ENCODE measurements around the gene TMEM17.
"Not testable (repeated sequence)": the region's sequence is repeated elsewhere in the genome, so short reads cannot be mapped to it uniquely, and the experiment has no call there.

TMEM17 gene, protein sequence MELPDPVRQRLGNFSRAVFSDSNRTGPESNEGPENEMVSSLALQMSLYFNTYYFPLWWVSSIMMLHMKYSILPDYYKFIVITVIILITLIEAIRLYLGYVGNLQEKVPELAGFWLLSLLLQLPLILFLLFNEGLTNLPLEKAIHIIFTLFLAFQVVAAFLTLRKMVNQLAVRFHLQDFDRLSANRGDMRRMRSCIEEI
- total RNA-seq = 0 to 0.74 reads per million in 2 donors

DNA sequence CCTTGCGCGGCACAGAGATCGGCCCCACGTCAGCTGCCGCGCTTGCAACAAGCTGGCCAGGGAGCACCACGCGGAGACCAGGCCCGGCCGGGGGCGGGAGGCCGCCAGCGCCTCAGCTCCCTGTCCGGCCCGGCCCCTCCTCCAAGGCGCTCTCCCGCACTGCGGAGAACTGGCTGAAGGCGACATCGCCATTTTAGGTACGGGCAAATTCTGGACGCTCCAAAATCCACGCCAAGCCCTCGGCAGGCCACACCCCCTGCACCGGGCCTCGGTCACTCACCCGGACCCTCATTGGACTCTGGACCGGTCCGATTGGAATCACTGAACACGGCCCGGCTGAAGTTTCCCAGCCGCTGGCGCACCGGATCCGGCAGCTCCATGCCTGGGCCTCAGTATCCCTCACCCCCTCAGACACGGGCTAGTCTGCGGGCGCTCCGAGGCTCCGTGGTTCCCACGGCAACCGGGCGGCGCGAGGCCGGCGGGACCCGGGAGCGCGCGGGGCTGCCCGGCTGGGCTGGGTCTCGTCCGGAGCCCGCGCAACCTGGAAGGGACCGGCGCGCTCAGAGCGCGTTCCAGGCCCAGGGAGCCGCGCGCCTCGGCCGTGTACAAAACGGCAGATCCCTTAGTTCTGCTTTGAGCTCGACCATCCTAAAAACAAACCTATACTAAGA lies at the start of gene TMEM17:
TSS of gene TMEM17 (minus strand) at position 446 of the 671 bp plus-strand sequence. CDS start at position 380, 66 bp downstream.
- DNase-seq = peak; percentile 19

DNA sequence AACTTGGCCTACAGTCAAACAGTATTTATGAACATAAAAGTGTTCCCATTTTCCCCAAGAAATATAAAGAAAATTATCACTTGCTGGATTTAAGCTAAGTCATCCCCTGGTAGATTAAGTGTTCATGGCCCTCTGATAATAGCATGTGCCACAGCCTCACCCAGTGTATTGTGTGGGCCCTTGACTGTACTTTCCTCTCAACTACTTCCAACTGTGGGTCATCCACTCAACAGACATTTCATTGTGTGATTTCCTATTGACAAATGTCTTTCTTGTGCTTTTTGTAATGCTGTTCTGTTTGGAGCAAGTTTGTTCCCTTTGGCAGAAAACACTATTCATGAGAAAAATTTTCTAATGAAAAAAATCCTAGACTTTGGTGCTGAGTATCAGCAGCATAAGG lies 48.4 kb upstream of the TMEM17 start:
- no peak for DNase-seq

DNA sequence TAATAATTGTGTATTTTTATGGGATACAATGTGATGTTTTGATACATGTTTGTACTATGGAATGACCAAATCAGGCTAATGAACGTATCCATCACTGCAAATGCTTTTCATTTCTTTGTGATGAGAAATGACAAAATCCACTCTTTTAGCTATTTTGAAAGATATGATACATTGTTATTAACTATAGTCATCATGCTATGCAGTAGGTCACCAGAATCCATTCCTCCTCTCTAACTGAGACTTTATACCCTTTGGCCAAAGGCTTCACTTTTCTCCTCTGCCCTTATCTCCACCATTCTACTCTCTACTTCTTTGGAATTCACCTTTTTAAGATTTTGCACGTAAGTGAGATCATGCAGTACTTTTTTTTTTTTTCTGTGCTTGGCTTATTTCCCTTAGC lies 44.5 kb upstream of the TMEM17 start:
- no peak for DNase-seq

DNA sequence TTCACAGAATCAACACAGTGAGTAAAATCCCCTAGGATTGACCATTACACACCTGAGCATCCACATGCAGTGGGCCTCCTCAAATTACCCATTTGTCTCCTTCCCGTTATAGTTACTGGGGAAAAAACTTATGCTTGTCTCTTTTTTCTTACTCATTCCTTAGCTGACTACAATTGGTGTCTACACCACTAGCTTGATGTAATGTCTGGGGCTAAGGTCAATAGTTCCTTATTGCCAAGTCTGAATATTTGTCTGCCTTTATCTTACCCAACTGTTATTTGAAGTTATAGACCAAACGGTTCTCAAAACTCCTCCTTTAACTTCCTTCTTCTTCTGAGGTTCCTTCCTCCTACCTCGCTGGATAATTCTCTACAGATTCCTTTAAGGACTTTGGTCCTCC lies 41.9 kb upstream of the TMEM17 start:
- DNase-seq = no peak

DNA sequence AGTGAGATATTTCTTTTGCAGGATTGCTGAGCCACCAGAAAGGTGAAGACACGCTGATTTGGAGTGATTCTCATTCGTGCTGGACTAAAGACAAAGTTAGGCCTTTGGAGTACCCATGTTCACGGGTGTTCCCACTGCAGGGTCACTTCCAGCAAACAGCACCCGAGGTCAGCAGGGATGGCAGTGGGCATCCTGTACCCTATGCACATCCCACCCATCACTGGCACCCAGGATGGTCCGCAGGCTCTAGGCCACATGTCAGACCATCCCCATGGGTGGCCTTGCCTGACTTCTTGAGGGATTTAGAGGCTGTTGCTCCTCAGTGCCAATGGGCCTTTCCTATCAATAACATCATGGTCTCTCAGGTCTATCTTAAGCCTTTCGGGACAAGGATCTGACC lies 39.3 kb upstream of the TMEM17 start:
- DNase-seq = no peak

DNA sequence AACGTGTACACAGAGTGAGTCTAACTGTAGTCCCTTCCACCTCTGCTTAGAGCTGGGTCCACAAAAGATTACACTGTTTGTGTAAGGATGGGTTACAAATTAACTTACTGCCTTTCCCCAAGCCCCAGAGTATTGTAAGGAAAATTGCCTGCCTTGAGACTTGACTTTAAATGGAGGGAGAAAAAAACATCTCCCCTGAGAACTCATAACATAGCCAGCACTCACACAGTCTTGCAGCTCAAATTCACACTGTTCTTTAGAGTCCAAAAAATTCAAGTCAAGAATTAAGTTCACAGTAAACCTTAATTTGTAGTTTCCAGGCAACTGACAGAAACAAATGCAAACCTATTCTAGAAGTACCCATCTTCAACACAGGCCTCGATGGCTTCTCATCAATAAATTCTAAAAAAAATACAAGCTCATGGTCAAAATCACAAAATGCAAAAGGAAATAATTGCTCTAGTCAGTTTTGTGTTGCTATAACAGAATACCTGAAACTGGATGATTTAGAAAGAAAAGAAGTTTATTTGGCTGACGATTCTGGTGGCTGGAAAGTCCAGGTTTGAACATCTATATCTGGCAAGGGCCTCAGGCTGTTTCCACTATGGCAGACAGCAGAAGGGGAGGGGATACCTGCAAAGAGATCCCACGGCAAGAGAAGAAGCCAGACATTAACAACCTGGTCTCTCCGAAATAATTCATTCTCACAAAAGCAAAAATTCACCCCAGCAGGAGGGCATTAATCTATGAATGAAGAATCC lies 34.6 kb upstream of the TMEM17 start:
- no peak for DNase-seq

DNA sequence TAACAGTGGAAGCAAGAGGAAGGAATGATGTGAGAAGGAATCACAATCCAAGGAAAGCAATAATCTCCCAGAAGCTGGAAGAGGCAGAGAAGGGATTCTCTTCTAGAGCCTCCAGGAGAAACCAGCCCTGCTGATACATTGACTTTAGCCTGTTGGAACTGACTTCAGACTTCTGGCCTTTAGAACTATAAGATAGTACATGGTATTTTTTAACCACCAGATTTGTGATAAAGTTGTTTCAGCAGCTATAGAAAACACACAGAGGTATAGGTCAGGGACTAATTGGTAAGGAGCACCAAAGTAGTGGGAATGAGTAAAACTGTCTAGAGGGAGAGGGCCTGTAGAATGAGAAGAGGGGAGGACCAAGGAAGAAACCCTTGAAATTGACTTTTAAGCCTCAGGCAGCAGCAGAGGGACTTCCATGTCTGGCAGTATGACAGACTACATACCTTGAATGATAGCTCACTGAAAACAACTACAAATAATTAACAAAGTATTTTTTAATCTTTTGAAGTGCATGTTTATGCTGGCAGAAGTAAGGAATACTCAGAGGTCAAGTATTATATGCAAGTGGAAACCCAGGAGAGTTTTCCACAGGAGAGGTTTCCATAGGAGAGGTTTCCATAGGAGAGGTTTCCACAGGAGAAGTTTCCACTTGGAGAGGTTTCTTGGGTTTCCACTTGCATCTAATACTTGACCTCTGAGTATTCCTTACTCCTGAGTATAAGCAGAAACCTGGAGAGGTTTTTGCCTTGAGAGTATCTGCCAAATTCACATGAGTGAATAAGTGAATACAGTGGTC lies 33.8 kb upstream of the TMEM17 start:
- no peak for DNase-seq

DNA sequence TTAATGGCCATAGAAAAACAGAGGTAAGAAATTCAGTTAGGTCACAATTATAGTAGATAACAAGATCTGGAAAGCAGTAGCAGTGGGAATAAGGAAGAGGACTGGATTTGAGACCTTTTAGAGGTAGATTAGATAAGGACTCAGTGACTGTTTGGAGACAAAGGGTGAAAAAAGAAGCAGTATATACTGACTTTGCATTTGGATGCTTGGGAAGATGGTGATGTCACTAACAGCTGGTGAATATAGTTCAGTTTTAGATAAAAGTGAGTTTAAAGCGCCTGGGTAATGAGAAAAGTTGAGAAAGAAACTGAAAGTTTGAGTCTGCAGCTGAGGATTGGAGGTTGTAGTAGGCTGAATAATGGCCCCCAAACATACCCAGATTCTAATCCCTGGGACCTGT lies 32.8 kb upstream of the TMEM17 start:
- DNase-seq = no peak

DNA sequence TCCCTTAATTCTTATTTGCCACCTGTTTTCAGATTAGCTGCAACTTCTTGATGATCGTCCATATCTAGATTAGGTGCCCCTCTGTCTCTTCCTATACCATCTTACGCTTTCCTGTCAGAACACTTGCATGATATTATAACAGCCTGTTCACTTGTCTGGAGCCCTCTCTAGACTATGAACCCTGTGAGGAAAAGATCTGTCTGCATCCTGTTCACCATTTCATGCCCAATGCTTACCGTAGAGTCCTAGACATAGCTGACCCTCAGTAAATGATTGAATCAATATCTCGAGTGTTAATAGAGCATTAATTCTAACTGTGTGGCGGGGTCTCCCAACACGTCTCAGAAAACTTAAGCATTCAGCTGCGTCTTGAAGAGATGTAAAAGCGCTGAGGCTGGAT lies 31.8 kb upstream of the TMEM17 start:
- DNase-seq = no peak

DNA sequence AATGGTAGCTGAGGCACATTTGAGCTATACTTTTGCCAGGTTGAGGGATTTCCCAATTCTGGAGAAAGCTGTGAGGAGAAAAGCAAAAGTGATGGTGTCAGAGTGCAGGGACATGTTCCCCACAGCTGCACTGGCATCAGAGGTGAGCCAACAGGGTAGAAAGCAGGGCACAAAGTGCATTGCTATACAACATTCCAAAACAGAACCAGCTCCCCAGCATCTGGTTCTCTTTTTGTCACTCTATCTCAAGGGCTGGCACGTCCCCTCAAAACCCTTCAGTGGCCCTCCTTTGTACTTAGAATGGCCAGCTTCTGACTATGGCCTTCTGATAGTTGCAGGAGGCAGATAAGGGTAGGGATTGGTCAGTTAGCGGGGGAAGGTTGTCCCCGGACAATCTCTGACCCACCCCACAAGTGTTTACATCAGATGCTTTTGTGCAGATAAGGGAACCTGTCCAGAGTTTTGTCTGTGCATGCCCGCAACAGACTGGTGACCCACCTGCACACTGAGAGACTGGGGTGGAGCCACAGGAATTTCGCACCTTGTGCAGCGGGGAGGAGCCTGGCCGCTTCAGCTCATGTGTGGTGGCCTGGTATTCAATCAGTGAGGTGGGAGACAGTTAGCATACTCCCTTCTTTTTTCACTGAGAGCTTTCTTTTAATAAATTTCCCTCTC lies 31.0 kb upstream of the TMEM17 start:
- no peak for DNase-seq

DNA sequence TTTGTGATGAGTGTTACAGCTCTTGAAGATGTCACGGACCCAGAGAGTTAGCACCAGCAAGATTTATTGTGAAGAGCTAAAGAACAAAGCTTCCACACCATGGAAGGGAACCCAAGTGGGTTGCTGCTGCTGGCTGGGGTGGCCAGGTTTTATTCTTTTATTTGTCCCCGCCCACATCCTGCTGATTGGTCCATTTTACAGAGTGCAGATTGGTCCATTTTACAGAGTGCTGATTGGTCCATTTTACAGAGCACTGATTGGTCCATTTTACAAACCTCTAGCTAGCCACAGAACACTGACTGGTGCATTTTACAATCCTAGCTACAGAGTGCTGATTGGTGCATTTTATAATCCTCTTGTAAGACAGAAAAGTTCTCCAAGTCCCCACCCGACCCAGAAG lies 29.5 kb upstream of the TMEM17 start:
- not testable (repeated sequence) for DNase-seq

DNA sequence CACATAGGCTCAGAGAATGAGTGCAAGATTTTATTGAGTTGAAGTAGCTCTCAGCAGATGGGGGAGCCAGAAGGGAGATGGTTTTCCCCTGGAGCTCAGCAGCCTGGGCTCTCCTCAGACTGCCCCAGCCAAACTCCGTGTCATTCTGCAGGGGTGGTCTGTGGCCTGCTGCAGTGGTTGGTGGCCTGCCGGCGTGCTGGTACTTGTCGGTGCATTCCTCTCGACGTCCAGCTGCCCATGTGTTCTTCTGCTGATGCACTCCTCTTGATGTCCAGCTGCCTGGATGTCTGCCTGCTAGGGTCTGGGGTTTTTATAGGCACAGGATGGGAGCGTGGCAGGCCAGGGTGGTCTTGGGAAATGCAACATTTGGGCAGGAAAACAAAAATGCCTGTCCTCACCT lies 25.6 kb upstream of the TMEM17 start:
- no peak for DNase-seq

DNA sequence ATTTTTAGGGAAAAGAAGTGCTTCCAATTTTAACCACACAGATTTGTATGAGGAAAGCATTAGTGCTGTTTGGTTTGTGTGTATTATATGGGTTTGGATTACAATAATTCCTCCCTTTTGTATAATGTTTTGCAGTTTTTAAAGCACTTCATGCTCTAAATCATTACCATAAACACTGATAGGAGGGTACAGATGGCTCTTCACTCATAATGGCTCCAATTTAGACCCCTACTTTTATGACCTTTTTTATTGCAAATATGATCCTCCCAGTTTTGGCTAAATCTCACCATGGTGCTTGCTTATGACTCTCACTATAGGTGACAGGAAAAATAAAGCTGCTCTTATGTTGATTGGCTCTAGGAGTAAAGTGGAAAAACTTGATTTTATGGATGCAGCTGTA lies 23.8 kb upstream of the TMEM17 start:
- no peak for DNase-seq

DNA sequence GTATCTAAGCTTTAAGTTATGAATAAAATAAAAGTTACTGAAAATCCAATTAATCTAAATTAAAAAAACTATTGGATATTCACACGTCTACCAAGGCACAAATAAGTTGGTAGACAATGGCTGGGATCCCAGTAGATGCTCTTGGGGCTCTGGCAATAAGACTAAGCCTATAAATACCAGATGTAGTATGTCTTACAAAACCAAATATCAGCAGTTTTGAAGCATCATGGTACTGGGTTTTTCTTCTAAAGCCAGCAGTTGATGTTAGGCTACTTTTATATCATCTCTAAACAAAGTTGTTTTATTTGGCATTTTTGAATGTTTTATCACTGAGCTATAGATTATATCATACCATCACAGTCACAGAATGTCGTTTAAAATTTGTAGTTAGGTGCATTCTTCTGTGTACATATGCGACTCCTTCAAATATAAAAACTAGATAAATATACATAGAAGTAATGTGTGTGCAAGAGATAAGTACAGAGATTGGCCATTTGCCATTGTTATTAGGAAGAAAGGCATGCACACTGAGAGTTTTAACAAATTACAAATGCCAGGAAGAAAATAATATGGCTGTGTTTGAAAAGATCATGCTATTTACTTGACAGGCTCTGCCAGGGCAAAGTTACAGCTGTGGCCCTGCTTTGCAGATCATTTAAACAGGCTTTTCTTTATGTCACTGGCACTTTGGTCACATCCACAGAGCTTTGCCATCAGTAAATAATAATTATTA lies 21.6 kb upstream of the TMEM17 start:
- no peak for DNase-seq

DNA sequence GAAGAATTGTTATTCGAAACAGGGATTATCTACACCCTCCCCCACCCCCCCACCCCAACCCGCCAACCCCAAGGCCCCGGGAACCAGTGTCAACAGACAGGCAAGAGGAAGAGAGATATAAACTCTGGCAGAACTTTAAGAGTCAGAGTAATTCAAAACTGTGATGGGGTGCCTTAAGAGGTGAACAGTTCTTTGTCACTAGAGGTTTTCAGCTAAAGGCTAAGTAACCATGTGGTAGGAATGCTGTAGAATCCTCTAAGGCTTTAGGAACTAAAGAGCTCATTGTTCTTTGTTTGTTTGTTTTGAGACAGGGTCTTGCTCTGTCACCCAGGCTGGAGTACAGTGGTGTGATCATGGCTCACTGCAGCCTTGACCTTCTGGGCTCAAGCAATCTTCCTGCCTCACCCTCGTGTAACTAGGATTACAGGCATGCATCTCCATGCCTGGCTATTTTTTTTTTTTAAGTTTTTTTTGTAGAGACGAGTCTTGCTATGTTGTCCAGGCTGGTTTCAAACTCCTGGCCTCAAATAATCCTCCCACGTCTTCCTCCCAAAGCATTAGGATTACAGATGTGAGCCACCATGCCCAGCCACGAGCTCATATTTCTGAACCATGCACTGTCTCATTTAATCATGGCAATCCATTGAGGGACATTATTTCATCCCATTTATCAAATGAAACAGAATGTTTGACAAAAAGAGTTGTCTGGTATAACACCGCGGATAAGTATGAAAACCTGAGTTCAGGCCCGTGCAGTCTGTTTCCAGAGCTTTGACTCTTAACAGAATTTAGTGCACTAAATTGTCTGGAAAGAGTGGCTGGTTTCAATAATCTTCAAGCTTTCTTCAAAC lies 20.8 kb upstream of the TMEM17 start:
- DNase-seq = no peak

DNA sequence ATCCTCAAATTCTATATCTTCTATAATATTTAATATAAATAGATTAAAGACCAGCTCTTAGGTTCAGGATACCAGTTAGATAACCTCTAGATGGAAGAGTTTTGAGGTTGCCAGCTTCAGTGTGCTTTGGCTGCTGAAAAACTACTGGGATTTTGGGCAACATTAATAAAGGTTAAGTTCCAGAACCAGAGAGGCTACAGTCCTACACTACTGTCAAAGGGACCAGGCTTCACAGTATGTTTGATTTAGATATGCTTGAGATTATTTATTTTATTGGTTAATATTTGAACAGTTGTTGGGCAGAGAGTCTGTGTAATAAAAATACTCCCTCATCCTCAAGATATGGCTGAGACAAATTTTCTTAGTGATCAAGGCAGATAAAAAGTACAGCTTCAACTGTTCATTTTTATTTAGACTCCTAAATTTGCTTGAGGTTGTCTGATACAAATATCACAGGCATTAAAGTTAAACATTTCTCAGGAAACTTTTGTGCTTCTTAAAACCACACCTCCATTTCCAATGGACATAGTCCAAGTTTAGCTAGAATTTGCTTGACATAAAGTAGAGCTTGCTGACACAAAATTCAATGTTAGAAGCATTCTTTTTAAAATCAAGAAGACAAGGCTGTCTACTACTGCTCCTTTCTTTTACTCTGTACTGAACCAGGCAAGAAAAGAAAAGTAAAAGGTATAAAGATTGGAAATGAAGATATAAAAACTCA lies 19.7 kb upstream of the TMEM17 start:
- DNase-seq = no peak

DNA sequence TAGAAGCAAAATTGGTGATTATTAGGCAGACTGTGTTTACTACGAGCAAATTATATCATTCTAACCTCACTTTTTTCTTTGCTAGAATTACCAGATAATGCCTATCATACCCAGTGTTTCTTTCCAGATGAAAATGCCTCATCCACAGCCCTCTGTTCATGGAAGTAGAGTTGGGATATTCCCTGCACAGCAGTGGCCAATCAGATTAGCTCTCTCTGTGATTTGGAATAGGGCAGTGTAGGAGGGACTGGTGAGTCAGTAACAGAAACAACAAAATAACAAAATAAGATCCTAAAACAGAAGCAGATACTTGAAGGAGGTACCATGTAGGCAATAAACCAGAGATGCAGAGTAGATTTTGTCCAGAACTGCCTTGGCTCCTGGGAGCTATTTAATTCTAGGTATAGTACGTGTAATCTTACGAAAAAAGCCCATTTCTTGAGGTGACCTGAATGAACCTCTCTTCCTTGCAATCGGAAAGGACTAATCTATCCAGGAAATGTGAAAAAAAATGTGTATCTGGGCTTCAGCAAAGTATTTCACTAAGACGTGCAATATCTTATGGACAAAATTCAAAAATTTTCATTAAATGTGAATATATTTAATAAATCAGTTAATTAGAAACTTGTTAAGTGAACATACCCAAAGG lies 18.4 kb upstream of the TMEM17 start:
- no peak for DNase-seq

DNA sequence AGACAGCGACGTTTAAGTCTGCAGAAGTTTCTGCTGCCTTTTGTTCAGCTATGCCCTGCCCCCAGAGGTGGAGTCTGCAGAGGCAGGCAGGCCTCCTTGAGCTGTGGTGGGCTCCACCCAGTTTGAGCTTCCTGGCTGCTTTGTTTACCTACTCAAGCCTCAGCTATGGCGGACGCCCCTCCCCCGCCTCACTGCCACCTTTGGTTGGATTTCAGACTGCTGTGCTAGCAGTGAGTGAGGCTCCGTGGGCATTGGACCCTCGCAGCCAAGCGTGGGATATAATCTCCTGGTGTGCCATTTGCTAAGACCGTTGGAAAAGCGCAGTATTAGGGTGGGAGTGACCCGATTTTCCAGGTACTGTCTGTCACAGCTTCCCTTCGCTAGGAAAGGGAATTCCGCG lies 15.1 kb upstream of the TMEM17 start:
- DNase-seq = not testable (repeated sequence)

DNA sequence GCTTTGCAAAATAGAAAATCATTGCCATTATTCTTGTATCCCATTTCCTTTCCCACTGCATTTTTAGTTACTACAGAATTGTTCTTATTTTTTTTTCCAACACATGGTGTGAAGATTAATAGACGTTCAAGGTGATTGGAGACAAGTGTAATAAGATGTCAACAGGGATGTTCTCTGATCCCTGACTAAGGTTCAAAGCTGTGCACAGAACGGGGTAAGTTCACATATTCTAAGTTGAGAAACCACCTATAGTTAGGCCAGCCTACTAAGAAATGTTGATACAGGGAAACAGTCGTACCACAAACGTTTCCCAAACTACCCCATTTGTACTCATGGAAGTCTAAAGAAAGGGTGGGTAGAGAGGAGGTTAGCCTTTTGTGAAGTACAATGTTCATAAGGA lies 6.4 kb upstream of the TMEM17 start:
- no peak for DNase-seq

DNA sequence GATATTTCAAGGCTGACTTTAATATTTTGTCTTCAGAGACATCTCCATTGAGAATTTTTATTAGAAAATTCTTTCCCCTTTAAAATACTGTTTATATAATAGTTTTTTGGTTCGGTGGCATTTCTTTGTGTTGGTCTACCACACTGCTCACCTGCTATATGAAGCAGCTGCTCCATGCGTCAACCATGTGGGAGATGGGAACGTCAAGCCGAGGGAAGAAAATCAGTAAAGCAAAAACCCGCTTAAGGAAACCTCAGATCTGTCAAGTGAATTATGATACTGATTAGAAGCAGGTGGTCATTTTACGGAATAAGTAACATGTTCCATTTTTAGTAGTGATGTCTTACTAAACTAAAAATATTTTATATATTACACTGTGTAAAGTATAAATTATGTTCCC lies 5.6 kb upstream of the TMEM17 start:
- no peak for DNase-seq
